HepG2 (cell line): ENCODE results near the gene B4GALT5. TPM values are rescaled to one million over a fixed set of nuclear protein-coding genes. Genes with fewer than 3 reads are reported as not detected.
A peak's percentile ranks its signal among the peaks of the same experiment; 100 is the strongest.

Experiments used
- AKAP8 ChIP-seq: sonication (generic); formaldehyde crosslinking; IDR thresholded peaks from 2 replicates; pipeline ENCODE4 v1.5.1; 2020; ENCODE audit warnings: mild to moderate bottlenecking, missing genetic modification reagents
- FOSL1 ChIP-seq: sonication (generic); formaldehyde crosslinking; IDR thresholded peaks from 2 replicates; pipeline ENCODE4 v1.9.0; 2021; ENCODE audit warnings: missing genetic modification reagents, borderline replicate concordance
- GZF1 ChIP-seq: sonication (generic); formaldehyde crosslinking; IDR thresholded peaks from 2 replicates; pipeline ENCODE4 v1.5.1; 2020; ENCODE audit warnings: mild to moderate bottlenecking, missing genetic modification reagents
- HNRNPH1 ChIP-seq: fragments of 200-400 bp; formaldehyde crosslinking; optimal IDR thresholded peaks from 2 replicates; pipeline ENCODE3; 2017; ENCODE audit warnings: mild to moderate bottlenecking, low read depth, low read length
- KDM5A ChIP-seq: fragments of 200-600 bp; sonication (generic); IDR thresholded peaks from 2 replicates; pipeline ENCODE4 v1.7.0; 2018; ENCODE audit warnings: antibody characterized with exemption, mild to moderate bottlenecking, low read length, borderline replicate concordance
- SRSF9 ChIP-seq: fragments of 200-400 bp; formaldehyde crosslinking; IDR thresholded peaks from 2 replicates; pipeline ENCODE4 v1.6.1; 2018; ENCODE audit warnings: borderline replicate concordance, mild to moderate bottlenecking, low read depth, low read length; ENCODE audit not compliant: insufficient read depth, poor library complexity, severe bottlenecking
- TBX2 ChIP-seq: sonication (generic); formaldehyde crosslinking; IDR thresholded peaks from 2 replicates; pipeline ENCODE4 v1.5.0; 2020; ENCODE audit warnings: missing genetic modification reagents, mild to moderate bottlenecking, borderline replicate concordance
- ZBTB38 ChIP-seq: sonication (generic); formaldehyde crosslinking; IDR thresholded peaks from 2 replicates; pipeline ENCODE4 v1.5.1; 2020; ENCODE audit warnings: mild to moderate bottlenecking, missing genetic modification reagents
- ZFYVE20 ChIP-seq: sonication (generic); formaldehyde crosslinking; IDR thresholded peaks from 2 replicates; pipeline ENCODE4 v1.8.0; 2023; ENCODE audit warnings: low read depth, mild to moderate bottlenecking, moderate library complexity, missing genetic modification reagents, borderline replicate concordance
- ZNF138 ChIP-seq: sonication (generic); formaldehyde crosslinking; IDR thresholded peaks from 2 replicates; pipeline ENCODE4 v1.5.0; 2020; ENCODE audit warnings: mild to moderate bottlenecking, low read depth, missing genetic modification reagents
- ZNF234 ChIP-seq: sonication (generic); formaldehyde crosslinking; conservative IDR thresholded peaks from 2 replicates; pipeline ENCODE4 v1.5.1; 2020; ENCODE audit warnings: mild to moderate bottlenecking, missing genetic modification reagents
- ZNF546 ChIP-seq: sonication (generic); formaldehyde crosslinking; conservative IDR thresholded peaks from 2 replicates; pipeline ENCODE4 v1.8.1; 2023; ENCODE audit warnings: mild to moderate bottlenecking, missing genetic modification reagents
- ZNF672 ChIP-seq: sonication (generic); formaldehyde crosslinking; IDR thresholded peaks from 2 replicates; pipeline ENCODE4 v1.8.1; 2022; ENCODE audit warnings: missing genetic modification reagents
- ZNF75D ChIP-seq: sonication (generic); formaldehyde crosslinking; IDR thresholded peaks from 2 replicates; pipeline ENCODE4 v1.8.1; 2023; ENCODE audit warnings: missing genetic modification reagents, mild to moderate bottlenecking, borderline replicate concordance
- ZSCAN25 ChIP-seq: sonication (generic); formaldehyde crosslinking; IDR thresholded peaks from 2 replicates; pipeline ENCODE4 v1.8.0; 2022; ENCODE audit warnings: mild to moderate bottlenecking, missing genetic modification reagents
- polyA plus RNA-seq, 8 experiments: library from polyadenylated mRNA; depleted of rRNA in 3 of 8; stranded (reverse) in 7 of 8; unstranded in 1 of 8; fragments of >200 nt; fragmentation: Illumina TruSeq in 4 of 8; extraction: Trizol in 4 of 8; gene quantifications; 2 replicates each; pipeline versions ENCODE4 v1.2.1 to v1.2.3, GENCODE V29; 2011 to 2016; ENCODE audit warnings: low read depth in 4 of 8, missing spikeins in 1 of 8, mixed read lengths in 1 of 8; ENCODE audit not compliant: insufficient read depth in 1 of 8
- total RNA-seq, 5 experiments: library from RNA; depleted of rRNA; stranded (reverse); fragments of >200 nt; fragmentation: Illumina TruSeq; extraction: Trizol; gene quantifications; 2 replicates each; pipeline ENCODE4 v1.2.3, GENCODE V29; 2016; ENCODE audit warnings: low read depth in 1 of 5
- TF ChIP-seq, protein P1 (sequence below): sonication (generic); formaldehyde crosslinking; conservative IDR thresholded peaks from 2 replicates; pipeline ENCODE4 v1.4.0; 2020; ENCODE audit warnings: missing genetic modification reagents
- TF ChIP-seq, protein P2 (sequence below): sonication (generic); formaldehyde crosslinking; IDR thresholded peaks from 2 replicates; pipeline ENCODE4 v1.4.0; 2020; ENCODE audit warnings: missing genetic modification reagents
- TF ChIP-seq, protein P3 (sequence below), 2 experiments: IDR thresholded peaks; 2 replicates each; pipeline ENCODE4 v1.6.1; 2011 to 2012; ENCODE audit warnings: low read length in 2 of 2, borderline replicate concordance in 1 of 2, low read depth in 1 of 2, mild to moderate bottlenecking in 1 of 2, moderate library complexity in 1 of 2
- TF ChIP-seq, protein P4 (sequence below): sonication (generic); formaldehyde crosslinking; IDR thresholded peaks from 2 replicates; pipeline ENCODE4 v1.4.0; 2020; ENCODE audit warnings: missing genetic modification reagents, borderline replicate concordance

B4GALT5 gene
- total and polyA plus RNA-seq, 2 of the 13 experiments (the other 11 are each of a cell fraction or from before 2014, with no cell fraction given) = 27.3 to 30.9 TPM

DNA sequence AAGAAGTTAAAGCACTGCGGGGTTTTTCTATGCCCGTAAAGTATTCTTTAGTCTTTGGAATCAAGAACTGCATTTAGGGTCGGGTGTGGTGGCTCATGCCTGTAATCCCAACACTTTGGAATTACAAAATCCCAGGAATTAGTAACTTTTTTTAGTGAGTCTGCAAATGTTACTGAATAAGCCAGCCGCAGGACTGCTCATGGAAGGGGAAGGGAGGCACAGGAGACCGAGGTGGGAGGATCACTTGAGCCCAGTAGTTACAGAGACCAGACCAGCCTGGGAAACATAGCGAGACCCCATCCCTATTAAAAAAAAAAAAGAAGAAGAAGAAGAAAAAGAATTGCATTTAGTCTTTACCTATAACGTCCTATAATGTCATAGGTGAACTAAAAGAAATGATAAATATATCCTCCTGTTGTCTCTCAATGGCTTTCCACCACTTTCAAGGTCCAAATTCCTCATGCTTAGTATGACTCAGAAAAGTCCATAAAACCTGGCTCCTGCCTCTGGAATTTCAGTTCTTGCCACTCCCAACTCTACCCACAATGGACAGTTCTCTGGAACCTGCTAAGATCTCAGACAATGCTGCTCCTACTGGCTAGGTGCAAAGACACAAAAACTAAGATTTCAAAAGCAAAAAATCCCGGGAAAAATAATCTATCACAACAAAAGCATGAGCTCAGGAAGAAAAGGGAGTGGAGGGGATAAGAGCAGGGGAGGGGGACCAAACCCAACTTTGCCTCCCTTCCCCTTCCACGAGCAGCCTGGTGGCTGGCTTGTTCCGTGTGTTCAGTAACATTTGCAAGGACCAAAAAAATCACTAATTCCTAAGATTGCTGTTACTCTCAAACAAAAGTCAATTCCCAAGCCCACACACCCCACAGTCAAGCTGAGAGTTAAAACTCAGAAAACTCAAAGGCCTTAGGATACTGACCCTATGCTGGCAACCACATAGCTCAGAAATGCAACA is 39.0 kb downstream of the B4GALT5 start (continued):
- no peak for TF ChIP-seq ZNF546
- TF ChIP-seq ZNF75D (CRISPR knock-in tag) = no peak
- TF ChIP-seq TBX2 = no peak
- TF ChIP-seq SRSF9 = no peak
- TF ChIP-seq, protein P1, sequence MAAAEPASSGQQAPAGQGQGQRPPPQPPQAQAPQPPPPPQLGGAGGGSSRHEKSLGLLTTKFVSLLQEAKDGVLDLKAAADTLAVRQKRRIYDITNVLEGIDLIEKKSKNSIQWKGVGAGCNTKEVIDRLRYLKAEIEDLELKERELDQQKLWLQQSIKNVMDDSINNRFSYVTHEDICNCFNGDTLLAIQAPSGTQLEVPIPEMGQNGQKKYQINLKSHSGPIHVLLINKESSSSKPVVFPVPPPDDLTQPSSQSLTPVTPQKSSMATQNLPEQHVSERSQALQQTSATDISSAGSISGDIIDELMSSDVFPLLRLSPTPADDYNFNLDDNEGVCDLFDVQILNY (CRISPR knock-in tag) = no peak
- TF ChIP-seq AKAP8 = no peak
- TF ChIP-seq ZBTB38 = no peak
- TF ChIP-seq ZFYVE20 (CRISPR knock-in tag) = no peak
- TF ChIP-seq ZNF138 = no peak
- TF ChIP-seq ZNF234 (CRISPR knock-in tag) = no peak
- no peak for TF ChIP-seq ZSCAN25 (CRISPR knock-in tag)
- TF ChIP-seq ZNF672 (CRISPR knock-in tag) = no peak
- TF ChIP-seq KDM5A = no peak; the same call in 1 of the 2 replicates
- TF ChIP-seq, protein P2, sequence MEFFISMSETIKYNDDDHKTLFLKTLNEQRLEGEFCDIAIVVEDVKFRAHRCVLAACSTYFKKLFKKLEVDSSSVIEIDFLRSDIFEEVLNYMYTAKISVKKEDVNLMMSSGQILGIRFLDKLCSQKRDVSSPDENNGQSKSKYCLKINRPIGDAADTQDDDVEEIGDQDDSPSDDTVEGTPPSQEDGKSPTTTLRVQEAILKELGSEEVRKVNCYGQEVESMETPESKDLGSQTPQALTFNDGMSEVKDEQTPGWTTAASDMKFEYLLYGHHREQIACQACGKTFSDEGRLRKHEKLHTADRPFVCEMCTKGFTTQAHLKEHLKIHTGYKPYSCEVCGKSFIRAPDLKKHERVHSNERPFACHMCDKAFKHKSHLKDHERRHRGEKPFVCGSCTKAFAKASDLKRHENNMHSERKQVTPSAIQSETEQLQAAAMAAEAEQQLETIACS = no peak
- no peak for TF ChIP-seq HNRNPH1
- peak; percentile 92 for TF ChIP-seq FOSL1
- TF ChIP-seq GZF1 (CRISPR knock-in tag) = no peak; the same call in 1 of the 2 replicates
- TF ChIP-seq, protein P3, sequence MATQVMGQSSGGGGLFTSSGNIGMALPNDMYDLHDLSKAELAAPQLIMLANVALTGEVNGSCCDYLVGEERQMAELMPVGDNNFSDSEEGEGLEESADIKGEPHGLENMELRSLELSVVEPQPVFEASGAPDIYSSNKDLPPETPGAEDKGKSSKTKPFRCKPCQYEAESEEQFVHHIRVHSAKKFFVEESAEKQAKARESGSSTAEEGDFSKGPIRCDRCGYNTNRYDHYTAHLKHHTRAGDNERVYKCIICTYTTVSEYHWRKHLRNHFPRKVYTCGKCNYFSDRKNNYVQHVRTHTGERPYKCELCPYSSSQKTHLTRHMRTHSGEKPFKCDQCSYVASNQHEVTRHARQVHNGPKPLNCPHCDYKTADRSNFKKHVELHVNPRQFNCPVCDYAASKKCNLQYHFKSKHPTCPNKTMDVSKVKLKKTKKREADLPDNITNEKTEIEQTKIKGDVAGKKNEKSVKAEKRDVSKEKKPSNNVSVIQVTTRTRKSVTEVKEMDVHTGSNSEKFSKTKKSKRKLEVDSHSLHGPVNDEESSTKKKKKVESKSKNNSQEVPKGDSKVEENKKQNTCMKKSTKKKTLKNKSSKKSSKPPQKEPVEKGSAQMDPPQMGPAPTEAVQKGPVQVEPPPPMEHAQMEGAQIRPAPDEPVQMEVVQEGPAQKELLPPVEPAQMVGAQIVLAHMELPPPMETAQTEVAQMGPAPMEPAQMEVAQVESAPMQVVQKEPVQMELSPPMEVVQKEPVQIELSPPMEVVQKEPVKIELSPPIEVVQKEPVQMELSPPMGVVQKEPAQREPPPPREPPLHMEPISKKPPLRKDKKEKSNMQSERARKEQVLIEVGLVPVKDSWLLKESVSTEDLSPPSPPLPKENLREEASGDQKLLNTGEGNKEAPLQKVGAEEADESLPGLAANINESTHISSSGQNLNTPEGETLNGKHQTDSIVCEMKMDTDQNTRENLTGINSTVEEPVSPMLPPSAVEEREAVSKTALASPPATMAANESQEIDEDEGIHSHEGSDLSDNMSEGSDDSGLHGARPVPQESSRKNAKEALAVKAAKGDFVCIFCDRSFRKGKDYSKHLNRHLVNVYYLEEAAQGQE (IDR thresholded peaks at IDR 0.05; ENCODE audit: borderline replicate concordance in 1 of 2, low read depth in 1 of 2, low read length in 2 of 2) = peak in 1 of 2 experiments; percentile 63; a peak in 1 of 4 replicates
- TF ChIP-seq, protein P4, sequence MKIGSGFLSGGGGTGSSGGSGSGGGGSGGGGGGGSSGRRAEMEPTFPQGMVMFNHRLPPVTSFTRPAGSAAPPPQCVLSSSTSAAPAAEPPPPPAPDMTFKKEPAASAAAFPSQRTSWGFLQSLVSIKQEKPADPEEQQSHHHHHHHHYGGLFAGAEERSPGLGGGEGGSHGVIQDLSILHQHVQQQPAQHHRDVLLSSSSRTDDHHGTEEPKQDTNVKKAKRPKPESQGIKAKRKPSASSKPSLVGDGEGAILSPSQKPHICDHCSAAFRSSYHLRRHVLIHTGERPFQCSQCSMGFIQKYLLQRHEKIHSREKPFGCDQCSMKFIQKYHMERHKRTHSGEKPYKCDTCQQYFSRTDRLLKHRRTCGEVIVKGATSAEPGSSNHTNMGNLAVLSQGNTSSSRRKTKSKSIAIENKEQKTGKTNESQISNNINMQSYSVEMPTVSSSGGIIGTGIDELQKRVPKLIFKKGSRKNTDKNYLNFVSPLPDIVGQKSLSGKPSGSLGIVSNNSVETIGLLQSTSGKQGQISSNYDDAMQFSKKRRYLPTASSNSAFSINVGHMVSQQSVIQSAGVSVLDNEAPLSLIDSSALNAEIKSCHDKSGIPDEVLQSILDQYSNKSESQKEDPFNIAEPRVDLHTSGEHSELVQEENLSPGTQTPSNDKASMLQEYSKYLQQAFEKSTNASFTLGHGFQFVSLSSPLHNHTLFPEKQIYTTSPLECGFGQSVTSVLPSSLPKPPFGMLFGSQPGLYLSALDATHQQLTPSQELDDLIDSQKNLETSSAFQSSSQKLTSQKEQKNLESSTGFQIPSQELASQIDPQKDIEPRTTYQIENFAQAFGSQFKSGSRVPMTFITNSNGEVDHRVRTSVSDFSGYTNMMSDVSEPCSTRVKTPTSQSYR (CRISPR knock-in tag) = 0 out of 2 replicates have a peak, but pooled peaks have one; percentile 20
